Neural cell (in vitro differentiated cells): Measurements from ENCODE around the gene SLC31A1. TPM values are rescaled to one million over a fixed set of nuclear protein-coding genes. Genes with fewer than 3 reads are reported as not detected.

Experiments used
- H2AFZ ChIP-seq: fragments of 200-600, 300-800 bp; sonication (generic), shearing (Covaris generic); 2 replicates; pipeline ENCODE4 v1.6.0; 2014; ENCODE audit warnings: low read depth, mild to moderate bottlenecking, antibody characterized with exemption, low read length, moderate library complexity
- H3F3A ChIP-seq: fragments of 200-600 bp; shearing (Covaris generic); 2 replicates; pipeline ENCODE4 v1.6.1; 2016; ENCODE audit warnings: mild to moderate bottlenecking, moderate library complexity, mixed read lengths, antibody characterized with exemption, low read length; ENCODE audit not compliant: insufficient read depth, poor library complexity, severe bottlenecking
- H3K27ac ChIP-seq: fragments of 200-600, 300-800 bp; sonication (generic), shearing (Covaris generic); 2 replicates; pipeline ENCODE4 v1.5.1; 2014; ENCODE audit warnings: mild to moderate bottlenecking, low read length, moderate library complexity
- H3K27me3 ChIP-seq: fragments of 300-800, 200-600 bp; sonication (generic), shearing (Covaris generic); 2 replicates; pipeline ENCODE4 v1.6.0; 2014; ENCODE audit warnings: mild to moderate bottlenecking, low read depth, low read length, moderate library complexity; ENCODE audit not compliant: insufficient read depth
- H3K36me3 ChIP-seq: fragments of 300-800, 200-600 bp; sonication (generic), shearing (Covaris generic); 2 replicates; pipeline ENCODE4 v1.5.1; 2014; ENCODE audit warnings: mild to moderate bottlenecking, antibody characterized with exemption, low read length, moderate library complexity; ENCODE audit not compliant: insufficient read depth
- H3K4me2 ChIP-seq: fragments of 300-800, 200-600 bp; sonication (generic), shearing (Covaris generic); 2 replicates; pipeline ENCODE4 v1.6.0; 2014; ENCODE audit warnings: mild to moderate bottlenecking, low read length
- H3K4me3 ChIP-seq: fragments of 300-800, 200-600 bp; sonication (generic), shearing (Covaris generic); 2 replicates; pipeline ENCODE4 v1.5.1; 2014; ENCODE audit warnings: mild to moderate bottlenecking, low read length, moderate library complexity
- H3K79me2 ChIP-seq: fragments of 200-600 bp; shearing (Covaris generic); replicated peaks from 2 replicates; pipeline ENCODE4 v1.6.0; 2014; ENCODE audit warnings: mild to moderate bottlenecking, low read length, moderate library complexity; ENCODE audit not compliant: insufficient read depth
- H3K9ac ChIP-seq: fragments of 300-800, 200-600 bp; sonication (generic), shearing (Covaris generic); 2 replicates; pipeline ENCODE4 v1.6.1; 2016; ENCODE audit warnings: mild to moderate bottlenecking, low read length, mixed read lengths
- H3K9me2 ChIP-seq: fragments of 200-600 bp; shearing (Covaris generic); 2 replicates; pipeline ENCODE4 v1.6.1; 2016; ENCODE audit warnings: mild to moderate bottlenecking, low read length, mixed read lengths; ENCODE audit not compliant: insufficient read depth
- H3K9me3 ChIP-seq: fragments of 200-600, 300-800 bp; sonication (generic), shearing (Covaris generic); 2 replicates; pipeline ENCODE4 v1.6.1; 2016; ENCODE audit warnings: mild to moderate bottlenecking, mixed run types, low read length, moderate library complexity, mixed read lengths
- H4K20me1 ChIP-seq: fragments of 200-600 bp; shearing (Covaris generic); 2 replicates; pipeline ENCODE4 v1.6.1; 2016; ENCODE audit warnings: mild to moderate bottlenecking, mixed run types; ENCODE audit not compliant: insufficient read depth
- EP300 ChIP-seq: fragments of 450-650 bp; conservative IDR thresholded peaks from 2 replicates; pipeline ENCODE4 v1.6.1; 2014; ENCODE audit warnings: antibody characterized with exemption, mild to moderate bottlenecking, moderate library complexity; ENCODE audit not compliant: poor library complexity, severe bottlenecking
- EZH2 ChIP-seq: fragments of 200-600, 300-800 bp; shearing (Covaris generic), sonication (generic); IDR thresholded peaks from 2 replicates; pipeline ENCODE4 v1.6.1; 2014; ENCODE audit warnings: antibody characterized with exemption, low read length, borderline replicate concordance, mild to moderate bottlenecking; ENCODE audit not compliant: insufficient read depth, poor library complexity, severe bottlenecking
- MXI1 ChIP-seq: fragments of 450-650 bp; conservative IDR thresholded peaks from 2 replicates; pipeline ENCODE4 v1.6.1; 2014; ENCODE audit warnings: antibody characterized with exemption, mild to moderate bottlenecking; ENCODE audit not compliant: poor library complexity, severe bottlenecking
- POLR2AphosphoS5 ChIP-seq: IDR thresholded peaks from 2 replicates; pipeline ENCODE4 v1.6.1; 2012
- RAD21 ChIP-seq: fragments of 450-650 bp; conservative IDR thresholded peaks from 2 replicates; pipeline ENCODE4 v1.6.1; 2014; ENCODE audit warnings: antibody characterized with exemption, mild to moderate bottlenecking, moderate library complexity
- SMC3 ChIP-seq: fragments of 450-650 bp; conservative IDR thresholded peaks from 2 replicates; pipeline ENCODE4 v1.6.1; 2014; ENCODE audit warnings: antibody characterized with exemption, mild to moderate bottlenecking, moderate library complexity; ENCODE audit not compliant: poor library complexity
- TAF1 ChIP-seq: IDR thresholded peaks from 2 replicates; pipeline ENCODE4 v1.6.1; 2012; ENCODE audit warnings: low read depth
- polyA plus RNA-seq: library from polyadenylated mRNA; depleted of rRNA; stranded (reverse); fragments of >200 nt; gene quantifications from 2 replicates; pipeline ENCODE4 v1.2.3, GENCODE V29; 2014
- TF ChIP-seq, protein P1 (sequence below): IDR thresholded peaks from 2 replicates; pipeline ENCODE4 v1.6.1; 2012; ENCODE audit warnings: borderline replicate concordance
- TF ChIP-seq, protein P2 (sequence below): fragments of 450-650 bp; IDR thresholded peaks from 2 replicates; pipeline ENCODE4 v1.5.1; 2014; ENCODE audit warnings: antibody characterized with exemption, mild to moderate bottlenecking, moderate library complexity; ENCODE audit not compliant: poor library complexity, severe bottlenecking

SLC31A1 gene
- polyA plus RNA-seq, 1 donor from 2014 or later: 7.4 TPM

DNA sequence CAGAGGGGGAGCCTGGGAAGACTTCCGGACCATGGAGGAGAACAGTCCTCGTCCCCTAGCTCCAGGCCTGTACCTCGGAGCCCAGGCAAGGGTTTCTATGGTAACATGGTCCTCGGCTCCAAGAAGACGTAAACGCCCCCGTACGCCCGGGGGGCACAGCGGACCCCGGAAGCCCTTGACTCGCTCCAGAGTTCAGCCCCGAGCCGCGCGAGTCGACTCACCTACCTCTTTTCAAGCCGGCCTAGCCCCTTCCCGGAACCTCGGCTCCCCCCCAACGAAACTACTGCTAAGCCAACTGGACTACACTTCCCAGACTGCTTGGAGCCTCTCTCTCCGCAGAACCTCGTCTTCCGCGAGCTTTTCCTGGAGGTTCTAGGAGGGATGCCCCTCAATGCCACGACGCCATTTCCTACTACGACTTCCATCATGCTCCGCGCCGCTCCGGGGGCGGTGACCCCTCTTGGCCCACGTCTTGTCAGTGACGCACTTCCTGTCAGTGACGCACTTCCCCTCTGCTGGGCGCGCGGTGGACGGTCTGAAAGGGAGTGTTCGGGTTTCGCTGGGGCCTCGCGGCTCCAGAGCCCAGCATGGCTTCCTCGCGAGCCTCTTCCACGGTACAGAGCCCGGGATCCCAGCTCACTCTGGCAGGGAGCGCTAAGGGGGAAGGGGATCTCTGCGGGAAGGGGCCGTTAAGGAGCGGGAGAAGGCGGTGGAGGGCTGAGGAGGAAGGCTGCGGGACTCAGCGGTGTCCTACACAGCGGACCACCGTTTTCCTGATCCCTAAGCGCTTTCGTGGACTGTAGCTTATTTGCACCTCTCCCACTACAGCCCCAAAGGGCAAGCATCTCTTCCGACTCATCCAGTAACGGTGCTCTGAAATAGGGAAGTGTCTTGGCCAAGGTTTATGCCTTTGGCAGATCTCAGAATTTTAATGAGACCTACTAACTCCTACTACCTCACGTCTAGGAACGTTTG lies 54.1 kb downstream of the SLC31A1 start, which contains the start of the genes CDC26 and PRPF4:
CDC26 (minus strand) TSS at position 416 of the 975 bp plus-strand sequence. CDS start 3,065 bp downstream, outside the sequence.
PRPF4 (plus strand) TSS at position 502 of the 975 bp plus-strand sequence; CDS start at position 588, 86 bp downstream.
- Histone ChIP-seq H3F3A (no peaks in the 10 kb centered on the region), H3K9me2 (no peaks in the 10 kb centered on the region), H3K27me3 (no peaks in the 10 kb centered on the region), H3K4me2 (peak within 1 kb of the TSS; percentile 81), H3K9me3 (no peaks in the 10 kb centered on the region), H4K20me1 (no peaks in the 10 kb centered on the region), H3K9ac (peak within 1 kb of the TSS; percentile 87), H3K4me3 (peak within 1 kb of the TSS; percentile 85), H3K36me3 (peaks cover 3% of the 10 kb centered on the region), H2AFZ (peak within 1 kb of the TSS; percentile 93), H3K27ac (peak within 1 kb of the TSS; percentile 96), H3K79me2 (peaks cover 22% of the 10 kb centered on the region)
- TF ChIP-seq EP300: peak; percentile 63
- TF ChIP-seq RAD21: no peak
- peak; percentile 99 for TF ChIP-seq POLR2AphosphoS5
- peak; percentile 97 for TF ChIP-seq MXI1
- TF ChIP-seq, protein P1, sequence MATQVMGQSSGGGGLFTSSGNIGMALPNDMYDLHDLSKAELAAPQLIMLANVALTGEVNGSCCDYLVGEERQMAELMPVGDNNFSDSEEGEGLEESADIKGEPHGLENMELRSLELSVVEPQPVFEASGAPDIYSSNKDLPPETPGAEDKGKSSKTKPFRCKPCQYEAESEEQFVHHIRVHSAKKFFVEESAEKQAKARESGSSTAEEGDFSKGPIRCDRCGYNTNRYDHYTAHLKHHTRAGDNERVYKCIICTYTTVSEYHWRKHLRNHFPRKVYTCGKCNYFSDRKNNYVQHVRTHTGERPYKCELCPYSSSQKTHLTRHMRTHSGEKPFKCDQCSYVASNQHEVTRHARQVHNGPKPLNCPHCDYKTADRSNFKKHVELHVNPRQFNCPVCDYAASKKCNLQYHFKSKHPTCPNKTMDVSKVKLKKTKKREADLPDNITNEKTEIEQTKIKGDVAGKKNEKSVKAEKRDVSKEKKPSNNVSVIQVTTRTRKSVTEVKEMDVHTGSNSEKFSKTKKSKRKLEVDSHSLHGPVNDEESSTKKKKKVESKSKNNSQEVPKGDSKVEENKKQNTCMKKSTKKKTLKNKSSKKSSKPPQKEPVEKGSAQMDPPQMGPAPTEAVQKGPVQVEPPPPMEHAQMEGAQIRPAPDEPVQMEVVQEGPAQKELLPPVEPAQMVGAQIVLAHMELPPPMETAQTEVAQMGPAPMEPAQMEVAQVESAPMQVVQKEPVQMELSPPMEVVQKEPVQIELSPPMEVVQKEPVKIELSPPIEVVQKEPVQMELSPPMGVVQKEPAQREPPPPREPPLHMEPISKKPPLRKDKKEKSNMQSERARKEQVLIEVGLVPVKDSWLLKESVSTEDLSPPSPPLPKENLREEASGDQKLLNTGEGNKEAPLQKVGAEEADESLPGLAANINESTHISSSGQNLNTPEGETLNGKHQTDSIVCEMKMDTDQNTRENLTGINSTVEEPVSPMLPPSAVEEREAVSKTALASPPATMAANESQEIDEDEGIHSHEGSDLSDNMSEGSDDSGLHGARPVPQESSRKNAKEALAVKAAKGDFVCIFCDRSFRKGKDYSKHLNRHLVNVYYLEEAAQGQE: peak; percentile 80
- TF ChIP-seq TAF1: peak; percentile 73
- TF ChIP-seq EZH2: no peak
- TF ChIP-seq, protein P2, sequence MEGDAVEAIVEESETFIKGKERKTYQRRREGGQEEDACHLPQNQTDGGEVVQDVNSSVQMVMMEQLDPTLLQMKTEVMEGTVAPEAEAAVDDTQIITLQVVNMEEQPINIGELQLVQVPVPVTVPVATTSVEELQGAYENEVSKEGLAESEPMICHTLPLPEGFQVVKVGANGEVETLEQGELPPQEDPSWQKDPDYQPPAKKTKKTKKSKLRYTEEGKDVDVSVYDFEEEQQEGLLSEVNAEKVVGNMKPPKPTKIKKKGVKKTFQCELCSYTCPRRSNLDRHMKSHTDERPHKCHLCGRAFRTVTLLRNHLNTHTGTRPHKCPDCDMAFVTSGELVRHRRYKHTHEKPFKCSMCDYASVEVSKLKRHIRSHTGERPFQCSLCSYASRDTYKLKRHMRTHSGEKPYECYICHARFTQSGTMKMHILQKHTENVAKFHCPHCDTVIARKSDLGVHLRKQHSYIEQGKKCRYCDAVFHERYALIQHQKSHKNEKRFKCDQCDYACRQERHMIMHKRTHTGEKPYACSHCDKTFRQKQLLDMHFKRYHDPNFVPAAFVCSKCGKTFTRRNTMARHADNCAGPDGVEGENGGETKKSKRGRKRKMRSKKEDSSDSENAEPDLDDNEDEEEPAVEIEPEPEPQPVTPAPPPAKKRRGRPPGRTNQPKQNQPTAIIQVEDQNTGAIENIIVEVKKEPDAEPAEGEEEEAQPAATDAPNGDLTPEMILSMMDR: no peak

DNA sequence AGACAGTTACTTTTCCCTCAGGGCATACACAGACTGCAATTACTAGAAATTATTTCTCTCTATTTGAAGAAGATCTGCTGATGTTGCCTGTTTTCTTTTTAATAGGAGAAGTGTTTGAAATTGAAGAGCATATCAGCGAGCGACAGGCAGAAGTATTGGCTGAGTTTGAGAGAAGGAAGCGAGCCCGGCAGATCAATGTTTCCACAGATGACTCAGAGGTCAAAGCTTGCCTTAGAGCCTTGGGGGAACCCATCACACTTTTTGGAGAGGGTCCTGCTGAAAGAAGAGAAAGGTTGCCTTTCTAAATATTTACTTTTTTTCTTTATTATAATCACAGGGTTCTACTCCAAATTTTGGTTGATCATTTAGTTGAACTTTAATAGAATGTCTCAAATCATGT lies 57.5 kb downstream of the SLC31A1 start:
- Histone ChIP-seq H3K36me3 (peaks cover 11% of the 10 kb centered on the region), H3F3A (no peaks in the 10 kb centered on the region)

More for the DNA sequence above, 57.5 kb downstream of the SLC31A1 start:
- H3K27ac ChIP-seq: no peak overlapping the region
- no peak overlapping the region for H3K4me2 ChIP-seq
- H3K9me3 ChIP-seq: no peaks in the 10 kb centered on the region
- H3K27me3 ChIP-seq: no peaks in the 10 kb centered on the region
- TF ChIP-seq MXI1 (no peak), EZH2 (no peak), TAF1 (no peak), SMC3 (no peak), EP300 (no peak), POLR2AphosphoS5 (no peak)
- TF ChIP-seq, protein P1: no peak
- H3K4me3 ChIP-seq: no peak overlapping the region
- no peaks in the 10 kb centered on the region for H4K20me1 ChIP-seq
- H3K79me2 ChIP-seq: peaks cover 14% of the 10 kb centered on the region
- H2AFZ ChIP-seq: no peak overlapping the region
- H3K9ac ChIP-seq: no peak overlapping the region
- H3K9me2 ChIP-seq: no peaks in the 10 kb centered on the region
